IPS-18c (cell line): ENCODE measurements around the gene PCDHA8.
"Not testable (repeated sequence)": the region's sequence is repeated elsewhere in the genome, so short reads cannot be mapped to it uniquely, and the experiment has no call there.

Experiments
- H3K4me3 ChIP-seq: 2 replicates; pipeline ENCODE4 v1.7.0; 2013; ENCODE audit warnings: low read depth, mild to moderate bottlenecking, low read length, moderate library complexity; ENCODE audit not compliant: insufficient read depth
- H3K9me3 ChIP-seq: one replicate; pipeline ENCODE4 v1.6.1; 2013; ENCODE audit warnings: mild to moderate bottlenecking, low read length, moderate library complexity; ENCODE audit not compliant: control insufficient read depth, insufficient read depth

PCDHA8 gene, protein sequence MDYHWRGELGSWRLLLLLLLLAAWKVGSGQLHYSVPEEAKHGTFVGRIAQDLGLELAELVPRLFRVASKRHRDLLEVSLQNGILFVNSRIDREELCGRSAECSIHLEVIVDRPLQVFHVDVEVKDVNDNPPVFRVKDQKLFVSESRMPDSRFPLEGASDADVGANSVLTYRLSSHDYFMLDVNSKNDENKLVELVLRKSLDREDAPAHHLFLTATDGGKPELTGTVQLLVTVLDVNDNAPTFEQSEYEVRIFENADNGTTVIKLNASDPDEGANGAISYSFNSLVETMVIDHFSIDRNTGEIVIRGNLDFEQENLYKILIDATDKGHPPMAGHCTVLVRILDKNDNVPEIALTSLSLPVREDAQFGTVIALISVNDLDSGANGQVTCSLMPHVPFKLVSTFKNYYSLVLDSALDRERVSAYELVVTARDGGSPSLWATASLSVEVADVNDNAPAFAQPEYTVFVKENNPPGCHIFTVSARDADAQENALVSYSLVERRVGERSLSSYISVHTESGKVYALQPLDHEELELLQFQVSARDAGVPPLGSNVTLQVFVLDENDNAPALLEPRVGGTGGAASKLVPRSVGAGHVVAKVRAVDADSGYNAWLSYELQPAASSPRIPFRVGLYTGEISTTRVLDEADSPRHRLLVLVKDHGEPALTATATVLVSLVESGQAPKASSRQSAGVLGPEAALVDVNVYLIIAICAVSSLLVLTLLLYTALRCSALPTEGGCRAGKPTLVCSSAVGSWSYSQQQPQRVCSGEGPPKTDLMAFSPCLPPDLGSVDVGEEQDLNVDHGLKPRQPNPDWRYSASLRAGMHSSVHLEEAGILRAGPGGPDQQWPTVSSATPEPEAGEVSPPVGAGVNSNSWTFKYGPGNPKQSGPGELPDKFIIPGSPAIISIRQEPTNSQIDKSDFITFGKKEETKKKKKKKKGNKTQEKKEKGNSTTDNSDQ

GRCh38 chr5:140840978-140841962 lies at the start of gene PCDHA8:
Gene PCDHA8, plus strand, starts transcription at chr5:140841187. Its CDS starts 135 bp downstream, at chr5:140841322.
- H3K4me3 ChIP-seq = peak within 1 kb of the TSS; percentile 25; the same call in 1 of the 2 replicates
- H3K9me3 ChIP-seq = no peaks in the 10 kb centered on the region

- H3K4me3 ChIP-seq = peak within 1 kb of the TSS; percentile 49
- no peaks in the 10 kb centered on the region for H3K9me3 ChIP-seq
Observed at GRCh38 chr5:140794595-140795258, 46.3 kb upstream of the PCDHA8 start, which contains the start of gene PCDHA2. Gene PCDHA2, plus strand, starts transcription at chr5:140794852.

DNA sequence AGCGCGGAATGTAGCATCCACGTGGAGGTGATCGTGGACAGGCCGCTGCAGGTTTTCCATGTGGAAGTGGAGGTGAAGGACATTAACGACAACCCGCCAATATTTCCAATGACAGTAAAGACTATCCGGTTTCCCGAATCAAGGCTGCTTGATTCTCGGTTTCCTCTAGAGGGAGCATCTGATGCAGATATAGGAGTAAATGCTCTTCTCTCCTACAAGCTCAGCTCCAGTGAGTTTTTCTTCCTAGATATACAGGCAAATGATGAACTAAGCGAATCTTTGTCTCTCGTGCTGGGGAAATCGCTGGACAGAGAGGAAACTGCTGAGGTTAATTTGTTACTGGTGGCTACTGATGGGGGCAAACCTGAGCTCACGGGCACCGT lies 45.7 kb upstream of the PCDHA8 start:
- Histone ChIP-seq H3K4me3 (peak overlapping the region; percentile 49; the same call in 1 of the 2 replicates), H3K9me3 (no peaks in the 10 kb centered on the region)

DNA sequence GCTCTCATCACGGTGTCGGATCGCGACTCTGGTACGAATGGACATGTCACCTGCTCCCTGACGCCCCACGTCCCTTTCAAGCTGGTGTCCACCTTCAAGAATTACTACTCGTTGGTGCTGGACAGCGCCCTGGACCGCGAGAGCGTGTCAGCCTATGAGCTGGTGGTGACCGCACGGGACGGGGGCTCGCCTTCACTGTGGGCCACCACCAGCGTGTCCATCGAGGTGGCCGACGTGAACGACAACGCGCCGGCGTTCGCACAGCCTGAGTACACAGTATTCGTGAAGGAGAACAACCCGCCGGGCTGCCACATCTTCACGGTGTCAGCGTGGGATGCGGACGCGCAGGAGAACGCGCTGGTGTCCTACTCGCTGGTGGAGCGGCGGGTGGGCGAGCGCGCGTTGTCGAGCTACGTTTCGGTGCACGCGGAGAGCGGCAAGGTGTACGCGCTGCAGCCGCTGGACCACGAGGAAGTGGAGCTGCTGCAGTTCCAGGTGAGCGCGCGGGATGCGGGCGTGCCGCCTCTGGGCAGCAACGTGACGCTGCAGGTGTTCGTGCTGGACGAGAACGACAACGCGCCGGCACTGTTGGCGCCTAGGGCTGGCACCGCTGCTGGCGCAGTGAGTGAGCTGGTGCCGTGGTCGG lies 44.8 kb upstream of the PCDHA8 start:
- H3K4me3 ChIP-seq, H3K9me3 ChIP-seq: not testable (repeated sequence)

- Histone ChIP-seq H3K4me3 (no peak overlapping the region), H3K9me3 (no peaks in the 10 kb centered on the region)
Observed at GRCh38 chr5:140796718-140797095, 44.3 kb upstream of the PCDHA8 start.

- Histone ChIP-seq H3K4me3 (no peak within 1 kb of the TSS), H3K9me3 (no peaks in the 10 kb centered on the region)
Observed at GRCh38 chr5:140800816-140801493, 40.0 kb upstream of the PCDHA8 start, which contains the start of gene PCDHA3. Gene PCDHA3, plus strand, starts transcription at chr5:140801057.

DNA sequence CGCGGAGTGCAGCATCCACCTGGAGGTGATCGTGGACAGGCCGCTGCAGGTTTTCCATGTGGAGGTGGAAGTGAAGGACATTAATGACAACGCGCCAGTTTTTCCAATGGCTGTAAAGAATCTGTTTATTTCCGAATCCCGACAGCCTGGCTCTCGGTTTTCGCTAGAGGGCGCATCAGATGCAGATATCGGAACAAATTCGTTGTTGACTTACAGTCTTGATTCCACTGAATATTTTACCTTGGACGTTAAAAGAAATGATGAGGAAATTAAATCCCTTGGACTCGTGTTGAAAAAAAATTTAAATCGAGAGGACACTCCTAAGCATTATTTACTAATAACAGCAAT lies 39.5 kb upstream of the PCDHA8 start:
- Histone ChIP-seq H3K9me3 (no peaks in the 10 kb centered on the region), H3K4me3 (no peak overlapping the region)

GRCh38 chr5:140802381-140802780 lies 38.6 kb upstream of the PCDHA8 start:
- not testable (repeated sequence) for H3K9me3 ChIP-seq, H3K4me3 ChIP-seq

DNA sequence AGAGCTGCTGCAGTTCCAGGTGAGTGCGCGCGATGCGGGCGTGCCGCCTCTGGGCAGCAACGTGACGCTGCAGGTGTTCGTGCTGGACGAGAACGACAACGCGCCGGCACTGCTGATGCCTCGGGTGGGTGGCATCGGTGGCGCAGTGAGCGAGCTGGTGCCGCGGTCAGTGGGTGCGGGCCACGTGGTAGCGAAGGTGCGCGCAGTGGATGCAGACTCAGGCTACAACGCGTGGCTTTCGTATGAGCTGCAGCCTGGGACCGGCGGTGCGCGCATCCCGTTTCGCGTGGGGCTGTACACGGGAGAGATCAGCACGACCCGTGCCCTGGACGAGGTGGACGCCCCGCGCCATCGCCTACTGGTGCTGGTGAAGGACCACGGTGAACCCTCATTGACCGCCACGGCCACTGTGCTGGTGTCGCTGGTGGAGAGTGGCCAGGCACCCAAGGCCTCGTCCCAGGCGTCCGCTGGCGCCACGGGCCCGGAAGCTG lies 38.2 kb upstream of the PCDHA8 start:
- Histone ChIP-seq H3K9me3 (no peaks in the 10 kb centered on the region), H3K4me3 (no peak overlapping the region)

- Histone ChIP-seq H3K4me3 (peak within 1 kb of the TSS; percentile 69), H3K9me3 (no peaks in the 10 kb centered on the region)
Observed at GRCh38 chr5:140806834-140807775, 33.9 kb upstream of the PCDHA8 start, which contains the start of gene PCDHA4. Gene PCDHA4, plus strand, starts transcription at chr5:140807068.

- H3K4me3 ChIP-seq, H3K9me3 ChIP-seq: not testable (repeated sequence)
Observed at GRCh38 chr5:140808241-140808888, 32.6 kb upstream of the PCDHA8 start.

DNA sequence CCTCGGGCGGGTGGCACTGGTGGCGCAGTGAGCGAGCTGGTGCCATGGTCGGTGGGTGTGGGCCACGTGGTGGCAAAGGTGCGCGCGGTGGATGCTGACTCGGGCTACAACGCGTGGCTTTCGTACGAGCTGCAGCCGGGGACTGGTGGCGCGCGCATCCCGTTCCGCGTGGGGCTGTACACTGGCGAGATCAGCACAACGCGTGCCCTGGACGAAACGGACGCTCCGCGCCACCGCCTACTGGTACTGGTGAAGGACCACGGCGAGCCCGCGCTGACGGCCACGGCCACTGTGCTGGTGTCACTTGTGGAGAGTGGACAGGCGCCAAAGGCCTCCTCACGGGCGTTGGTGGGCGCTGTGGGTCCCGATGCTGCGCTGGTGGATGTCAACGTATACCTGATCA lies 32.1 kb upstream of the PCDHA8 start:
- Histone ChIP-seq H3K4me3 (0 out of 2 replicates have a peak overlapping the region, but pooled peaks have one; percentile 10), H3K9me3 (no peaks in the 10 kb centered on the region)

DNA sequence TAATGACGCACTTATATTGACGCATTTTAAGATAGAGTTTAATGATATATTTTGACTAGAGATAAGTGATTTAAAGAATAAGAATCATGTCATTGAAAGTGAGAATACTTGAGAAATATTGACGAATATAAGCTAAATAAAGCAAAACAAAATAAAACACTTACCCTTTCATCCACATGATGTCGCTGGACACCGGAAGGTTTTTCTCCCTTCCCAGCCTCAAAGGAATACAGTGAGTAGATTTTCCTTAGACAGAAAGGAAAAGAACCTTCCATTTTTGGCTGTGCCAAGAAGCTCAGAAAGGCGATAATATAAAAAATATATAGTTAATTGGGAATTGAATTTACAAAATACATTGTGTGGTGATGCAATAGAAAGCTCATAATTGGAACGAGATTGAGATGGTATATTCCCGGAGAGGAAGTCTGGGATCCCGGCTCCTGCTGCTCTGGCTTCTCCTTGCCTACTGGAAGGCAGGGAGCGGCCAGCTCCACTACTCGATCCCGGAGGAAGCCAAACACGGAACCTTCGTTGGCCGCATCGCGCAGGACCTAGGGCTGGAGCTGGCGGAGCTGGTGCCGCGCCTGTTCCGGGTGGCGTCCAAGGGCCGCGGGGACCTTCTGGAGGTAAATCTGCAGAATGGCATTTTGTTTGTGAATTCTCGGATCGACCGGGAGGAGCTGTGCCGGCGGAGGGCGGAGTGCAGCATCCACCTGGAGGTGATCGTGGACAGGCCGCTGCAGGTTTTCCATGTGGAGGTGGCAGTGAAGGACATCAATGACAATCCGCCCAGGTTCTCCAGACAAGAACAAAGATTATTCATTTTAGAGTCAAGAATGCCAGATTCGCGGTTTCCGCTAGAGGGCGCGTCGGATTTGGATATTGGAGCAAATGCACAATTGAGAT lies 19.4 kb upstream of the PCDHA8 start, which contains the start of gene PCDHA5:
Gene PCDHA5, plus strand, starts transcription at position 239 of the 906 bp plus-strand sequence.
- H3K4me3 ChIP-seq = no peak within 1 kb of the TSS

More for the DNA sequence above, 19.4 kb upstream of the PCDHA8 start, which contains the start of gene PCDHA5:
- no peaks in the 10 kb centered on the region for H3K9me3 ChIP-seq
